Hematopoietic multipotent progenitor cell treated with erythropoietin and hydrocortisone succinate and interleukin-3 and kit ligand, for 8 days (in vitro differentiated cells): ENCODE data around the gene SERPINA6.
"Not testable (repeated sequence)": the region's sequence is repeated elsewhere in the genome, so short reads cannot be mapped to it uniquely, and the experiment has no call there.

Experiments used
- DNase-seq: peaks from one replicate; pipeline ENCODE4 v3.0.0-alpha.2; 2015

SERPINA6 gene

DNA sequence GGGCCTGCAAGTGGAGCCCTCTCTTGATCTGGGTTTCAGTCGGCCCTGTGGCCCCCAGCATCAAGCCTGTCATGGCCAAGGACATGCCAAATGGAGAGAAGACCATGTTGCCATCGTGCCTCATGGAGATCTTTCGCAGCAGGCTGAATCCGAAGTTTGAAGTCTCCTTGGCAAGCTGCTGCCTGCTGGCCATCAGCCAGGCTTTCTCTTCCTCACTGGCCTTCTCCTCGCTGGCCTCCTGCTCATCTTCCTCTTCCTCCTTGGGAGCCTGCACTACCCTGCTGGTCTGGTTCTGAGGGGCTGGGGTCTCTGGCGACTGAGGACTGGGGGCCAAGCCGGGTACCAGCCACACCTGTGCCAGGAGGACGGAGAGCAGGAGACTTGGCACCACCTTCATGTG lies 32.9 kb downstream of the SERPINA6 start:
- no peak for DNase-seq

DNA sequence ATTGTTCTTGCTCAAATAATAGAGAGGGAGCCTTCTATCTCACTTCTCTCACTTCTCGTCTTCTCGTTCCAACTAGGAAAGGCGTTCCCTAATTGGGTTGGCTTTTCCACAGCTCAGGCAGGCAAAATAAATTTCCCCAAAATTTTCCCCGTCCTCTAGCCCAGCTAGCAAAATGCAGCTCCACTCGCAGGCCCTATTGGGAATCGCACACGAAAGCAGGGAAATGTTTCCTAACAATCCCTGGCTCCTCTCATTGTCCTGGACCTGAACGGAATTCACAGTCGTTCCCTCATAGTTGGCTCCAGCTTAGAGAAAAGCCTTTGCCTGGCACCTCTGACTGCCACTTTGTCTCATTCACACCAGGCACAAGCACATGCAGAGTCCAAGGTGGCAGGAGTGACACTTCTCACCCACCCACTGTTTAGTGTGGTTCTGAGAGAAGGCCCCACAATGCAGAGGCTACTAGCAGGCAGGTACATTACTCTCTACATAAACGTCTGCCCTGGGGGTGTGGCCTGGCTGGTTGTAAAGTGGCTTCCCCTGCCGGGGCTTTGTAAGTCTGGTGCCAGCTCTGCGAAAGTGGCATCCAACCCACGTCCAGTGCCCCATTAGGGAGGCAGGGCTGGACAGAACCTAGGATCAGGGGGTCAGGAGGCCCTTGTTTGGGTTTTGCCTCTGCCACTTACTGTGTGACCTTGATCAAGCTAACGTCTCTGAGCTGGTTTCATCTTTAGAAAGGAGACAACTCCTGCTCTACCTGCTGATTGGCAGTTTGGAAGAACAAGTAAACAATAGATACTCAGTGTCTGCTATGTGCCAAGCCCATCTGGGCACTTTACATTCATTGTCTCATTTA lies 34.3 kb downstream of the SERPINA6 start:
- DNase-seq = no peak

DNA sequence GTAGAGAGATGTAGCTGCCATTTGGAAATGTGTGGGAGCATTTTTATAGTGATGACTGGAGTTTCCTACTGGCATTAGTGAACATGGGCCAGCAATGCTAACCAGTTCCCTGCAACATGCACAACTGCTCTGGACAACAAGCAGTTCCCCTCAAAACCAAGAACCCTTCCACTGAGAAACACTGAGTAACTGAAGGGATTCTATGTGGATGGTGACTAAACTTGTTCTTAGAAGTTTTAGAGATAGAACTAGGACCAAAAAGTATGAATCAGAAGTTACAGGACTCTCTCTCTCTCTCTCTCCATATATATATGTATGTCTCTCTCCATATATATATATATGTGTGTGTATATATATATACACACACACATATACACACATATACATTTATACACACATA lies 38.0 kb downstream of the SERPINA6 start:
- no peak for DNase-seq

DNA sequence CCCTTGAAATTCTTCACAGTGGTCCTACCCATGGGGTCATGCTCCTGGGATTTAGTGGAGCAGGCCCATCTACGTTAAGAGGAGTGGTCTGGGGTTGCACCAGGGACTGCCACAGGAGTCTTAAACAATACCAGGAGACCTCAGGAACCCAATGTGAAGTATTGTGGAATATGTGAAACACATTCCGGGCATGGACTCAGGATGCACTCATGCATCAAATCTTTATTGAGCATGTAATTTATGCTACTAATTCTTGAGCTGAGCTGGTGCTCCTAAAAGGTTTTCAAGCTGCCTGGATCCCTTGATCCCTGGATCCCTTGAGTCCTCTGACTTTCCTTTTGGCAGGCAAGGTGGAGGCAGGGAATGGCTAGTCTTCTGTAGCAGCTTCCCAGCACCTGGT lies 38.9 kb downstream of the SERPINA6 start:
- DNase-seq = no peak

GRCh38 chr14:94282991-94283723 lies 40.0 kb downstream of the SERPINA6 start:
- no peak for DNase-seq

DNA sequence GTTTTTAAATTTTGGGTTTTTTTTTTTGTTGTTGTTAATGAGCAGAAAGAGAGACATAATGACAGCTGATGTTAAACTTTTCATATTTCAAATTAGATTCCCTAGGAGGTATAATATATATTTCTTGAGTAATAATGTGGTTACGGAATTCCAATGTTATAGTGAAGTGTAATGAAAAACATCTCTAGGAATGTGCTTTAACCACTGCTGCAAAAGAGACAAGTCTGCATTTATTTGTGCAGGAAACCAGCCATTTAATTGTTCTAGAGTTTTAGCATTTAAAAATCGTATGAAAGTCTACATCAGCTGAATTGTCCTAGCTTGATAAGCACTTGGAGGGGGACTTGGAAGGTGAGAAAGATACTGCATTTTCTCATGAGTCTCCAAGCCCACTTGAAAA lies 44.4 kb downstream of the SERPINA6 start:
- DNase-seq = no peak

DNA sequence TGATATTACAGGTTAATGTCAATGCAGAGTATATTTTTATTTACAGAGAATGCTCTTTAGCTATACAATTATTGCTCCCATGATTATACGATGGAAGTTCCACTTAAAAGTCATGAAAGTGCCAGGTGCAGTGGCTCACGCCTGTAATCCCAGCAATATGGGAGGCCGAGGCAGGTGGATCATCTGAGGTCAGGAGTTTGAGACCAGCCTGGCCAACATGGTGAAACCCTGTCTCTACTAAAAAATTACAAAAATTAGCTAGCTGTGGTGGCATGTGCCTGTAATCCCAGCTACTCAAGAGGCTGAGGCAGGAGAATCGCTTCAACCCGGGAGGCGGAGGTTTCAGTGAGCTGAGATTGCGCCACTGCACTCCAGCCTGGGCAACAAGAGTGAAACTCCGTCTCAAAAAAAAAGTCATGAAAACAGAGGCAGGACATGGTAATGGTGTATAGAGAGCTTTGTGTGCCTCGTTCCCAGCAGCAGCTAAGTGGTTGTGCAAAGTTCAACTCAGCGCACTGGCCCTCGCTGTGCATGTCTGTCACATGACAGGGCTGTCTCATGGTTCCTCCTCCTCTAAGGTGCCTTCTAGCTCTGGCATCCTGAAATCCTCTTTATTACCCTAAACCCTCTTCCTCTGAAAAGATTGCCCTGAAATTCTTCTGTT lies 46.1 kb downstream of the SERPINA6 start:
- not testable (repeated sequence) for DNase-seq

DNA sequence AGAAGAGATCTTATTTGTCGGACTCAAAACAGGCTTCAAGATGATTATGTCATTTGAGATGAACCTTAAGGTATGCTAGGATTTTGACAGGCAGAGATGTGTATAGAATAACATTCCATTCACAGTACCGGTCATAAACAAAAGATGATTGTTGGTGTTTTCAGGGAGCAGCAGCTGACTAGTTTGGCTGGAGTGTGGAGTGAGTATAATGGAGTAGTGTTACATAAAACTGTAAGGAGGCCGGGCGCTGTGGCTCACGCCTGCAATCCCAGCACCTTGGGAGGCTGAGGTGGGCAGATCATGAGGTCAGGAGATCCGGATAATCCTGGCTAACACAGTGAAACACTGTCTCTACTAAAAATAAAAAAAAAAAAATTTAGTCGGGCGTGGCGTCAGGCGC lies 54.0 kb downstream of the SERPINA6 start:
- no peak for DNase-seq

GRCh38 chr14:94268582-94268981 lies 54.6 kb downstream of the SERPINA6 start:
- not testable (repeated sequence) for DNase-seq

- DNase-seq = no peak
Observed at GRCh38 chr14:94267352-94267751, 55.8 kb downstream of the SERPINA6 start.

GRCh38 chr14:94264195-94264594 lies 58.9 kb downstream of the SERPINA6 start:
- not testable (repeated sequence) for DNase-seq
